Measurements from ENCODE around the gene ASMTL. TPM values are rescaled to one million over a fixed set of nuclear protein-coding genes. Genes with fewer than 3 reads are reported as not detected.
A peak's percentile ranks its signal among the peaks of the same experiment; 100 is the strongest.
"Not testable (repeated sequence)": the region's sequence is repeated elsewhere in the genome, so short reads cannot be mapped to it uniquely, and the experiment has no call there.

The ASMTL gene
- total RNA-seq, 1 experiment from 2014 or later = 3.1 TPM

- in situ Hi-C loops (cut with HindIII; ENCODE audit: low pct_unique_long_range_greater_than_20kb, low sequenced_read_pairs) = not testable (repeated sequence)
- peak; percentile 33 for DNase-seq (ENCODE audit: low read depth, low spot score)
Measured at GRCh38 chrX:1446984-1447968, 5.4 kb downstream of the ASMTL start.

DNA sequence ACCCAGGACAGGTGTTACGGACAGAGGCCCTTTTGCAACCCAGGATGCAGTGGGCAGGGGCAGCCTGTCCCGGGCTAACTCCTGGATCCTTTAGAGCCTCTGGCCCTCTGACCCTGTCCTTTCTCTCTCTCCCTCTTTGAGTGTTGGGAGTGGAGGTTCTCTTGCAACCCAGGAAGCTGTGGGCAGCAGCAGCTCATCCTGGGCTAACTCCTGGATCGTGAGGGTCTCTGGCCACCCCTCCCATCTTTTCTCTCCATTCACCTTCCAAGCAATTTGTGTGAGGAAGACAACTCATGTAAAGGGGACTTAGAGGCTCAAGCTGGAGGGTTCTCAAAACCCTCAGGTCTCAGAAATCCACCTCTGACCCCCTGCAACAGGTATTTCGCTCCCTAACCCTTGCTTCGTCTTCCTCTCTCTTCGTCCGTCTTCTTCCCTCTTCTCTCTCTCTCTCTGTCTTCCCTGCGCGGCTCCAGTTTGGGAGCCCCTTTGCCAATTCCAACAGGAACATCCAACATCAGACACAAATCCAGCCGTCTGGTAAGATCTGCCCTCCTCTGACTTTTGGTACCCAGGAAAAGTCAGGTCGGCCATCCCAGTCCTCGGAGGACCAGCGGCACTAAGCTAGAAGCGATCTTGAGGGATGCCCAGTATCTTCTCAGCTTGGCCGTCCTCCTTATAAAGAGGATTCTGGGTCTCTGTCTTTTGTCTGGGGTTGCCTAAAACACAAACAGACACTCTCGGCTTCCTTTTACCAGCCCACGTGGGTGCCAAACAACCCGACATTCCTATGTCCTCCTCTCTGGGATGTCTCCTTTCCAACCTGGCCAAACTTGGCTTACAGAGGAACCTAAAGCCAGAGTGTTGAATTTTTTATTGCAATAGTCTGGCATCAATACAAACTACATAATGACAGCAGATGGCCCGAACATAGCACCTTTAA, 7.9 kb downstream of the ASMTL start:
- in situ Hi-C loops (cut with HindIII; ENCODE audit: low pct_unique_long_range_greater_than_20kb, low sequenced_read_pairs) = no loop called here
- no peak for DNase-seq (ENCODE audit: low read depth, low spot score)

GRCh38 chrX:1443496-1444075, 9.1 kb downstream of the ASMTL start:
- no peak for DNase-seq (ENCODE audit: low read depth, low spot score)
- in situ Hi-C loops (cut with HindIII; ENCODE audit: low pct_unique_long_range_greater_than_20kb, low sequenced_read_pairs) = no loop called here

DNA sequence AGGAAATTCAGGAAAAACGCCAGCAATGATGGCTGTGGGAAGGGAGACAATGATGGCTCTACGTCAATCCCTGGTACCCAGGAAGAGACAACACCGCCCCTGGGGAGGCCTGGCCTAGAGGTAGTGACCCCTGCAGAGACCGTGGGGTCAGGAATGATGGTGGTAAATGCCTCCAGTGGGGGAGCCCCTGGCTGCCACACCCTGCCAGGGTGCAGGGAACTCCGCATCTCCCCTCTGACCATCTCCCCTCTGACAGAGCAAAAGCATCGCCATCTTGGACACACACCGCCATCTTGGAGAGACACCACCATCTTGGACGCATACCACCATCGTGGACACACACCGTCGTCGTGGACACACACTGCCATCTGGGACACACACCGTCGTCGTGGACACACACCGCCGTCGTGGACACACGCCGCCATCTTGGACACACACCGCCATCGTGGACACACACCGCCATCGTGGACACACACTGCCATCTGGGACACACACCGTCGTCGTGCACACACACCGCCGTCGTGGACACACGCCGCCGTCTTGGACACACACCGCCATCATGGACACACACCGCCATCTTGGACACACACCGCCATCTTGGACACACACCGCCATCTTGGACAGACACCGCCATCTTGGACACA, 9.9 kb downstream of the ASMTL start:
- in situ Hi-C loops (cut with HindIII; ENCODE audit: low pct_unique_long_range_greater_than_20kb, low sequenced_read_pairs) = no loop called here
- DNase-seq (ENCODE audit: low read depth, low spot score) = no peak

DNA sequence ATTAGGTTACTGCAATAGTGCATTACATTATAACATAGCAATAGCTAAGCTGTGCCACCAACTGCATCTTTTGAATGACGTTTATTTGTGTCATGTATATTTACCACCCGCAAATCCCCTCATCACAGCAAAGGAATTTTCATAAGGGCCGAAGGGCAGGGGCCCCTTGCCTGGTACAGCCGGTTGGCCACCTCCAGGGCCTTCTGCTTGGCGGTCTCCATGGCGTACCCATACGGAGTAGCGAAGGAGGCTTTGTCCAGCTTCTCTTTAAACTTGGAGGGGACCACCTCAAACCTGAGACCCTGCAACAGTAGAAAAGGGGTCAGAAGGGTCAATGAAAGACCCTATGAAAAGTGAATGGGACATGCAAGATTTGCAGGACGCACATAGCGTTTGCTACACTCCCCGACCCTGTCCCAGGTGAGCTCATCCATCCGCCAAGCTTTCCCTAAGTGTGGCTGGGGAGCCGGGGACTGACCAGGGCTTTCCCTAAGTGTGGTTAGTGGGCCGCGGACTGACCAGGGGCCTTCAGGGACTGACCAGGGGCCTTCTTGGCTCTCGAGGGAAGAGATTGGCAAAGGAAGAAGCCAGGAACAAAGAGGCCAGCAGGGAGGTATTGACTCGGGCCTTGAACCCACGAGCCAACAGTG, 10.6 kb downstream of the ASMTL start:
- in situ Hi-C loops (cut with HindIII; ENCODE audit: low pct_unique_long_range_greater_than_20kb, low sequenced_read_pairs) = no loop called here
- no peak for DNase-seq (ENCODE audit: low read depth, low spot score)

DNA sequence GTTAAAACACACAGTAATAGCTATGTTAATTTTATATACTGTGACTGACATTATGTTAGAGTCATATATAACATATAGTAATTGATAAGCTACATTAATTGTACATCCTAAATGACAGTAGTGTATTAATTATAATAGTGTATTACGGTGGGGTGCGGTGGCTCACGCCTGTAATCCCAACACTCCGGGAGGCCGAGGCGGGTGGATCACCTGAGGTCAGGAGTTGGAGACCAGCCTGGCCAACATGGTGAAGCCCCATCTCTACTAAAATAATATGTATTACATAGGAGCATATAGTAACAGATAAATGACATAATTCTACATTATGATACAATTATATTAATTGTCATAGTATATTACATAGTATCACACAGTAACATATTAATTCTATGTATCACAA, 12.2 kb downstream of the ASMTL start:
- in situ Hi-C loops (cut with HindIII; ENCODE audit: low pct_unique_long_range_greater_than_20kb, low sequenced_read_pairs) = no loop called here
- no peak for DNase-seq (ENCODE audit: low read depth, low spot score)

GRCh38 chrX:1435241-1435895, 17.3 kb downstream of the ASMTL start:
- no peak for DNase-seq (ENCODE audit: low read depth, low spot score)
- in situ Hi-C loops (cut with HindIII; ENCODE audit: low pct_unique_long_range_greater_than_20kb, low sequenced_read_pairs) = no loop called here

GRCh38 chrX:1434871-1435240, 17.9 kb downstream of the ASMTL start:
- in situ Hi-C loops (cut with HindIII; ENCODE audit: low pct_unique_long_range_greater_than_20kb, low sequenced_read_pairs) = no loop called here
- DNase-seq (ENCODE audit: low read depth, low spot score) = no peak

DNA sequence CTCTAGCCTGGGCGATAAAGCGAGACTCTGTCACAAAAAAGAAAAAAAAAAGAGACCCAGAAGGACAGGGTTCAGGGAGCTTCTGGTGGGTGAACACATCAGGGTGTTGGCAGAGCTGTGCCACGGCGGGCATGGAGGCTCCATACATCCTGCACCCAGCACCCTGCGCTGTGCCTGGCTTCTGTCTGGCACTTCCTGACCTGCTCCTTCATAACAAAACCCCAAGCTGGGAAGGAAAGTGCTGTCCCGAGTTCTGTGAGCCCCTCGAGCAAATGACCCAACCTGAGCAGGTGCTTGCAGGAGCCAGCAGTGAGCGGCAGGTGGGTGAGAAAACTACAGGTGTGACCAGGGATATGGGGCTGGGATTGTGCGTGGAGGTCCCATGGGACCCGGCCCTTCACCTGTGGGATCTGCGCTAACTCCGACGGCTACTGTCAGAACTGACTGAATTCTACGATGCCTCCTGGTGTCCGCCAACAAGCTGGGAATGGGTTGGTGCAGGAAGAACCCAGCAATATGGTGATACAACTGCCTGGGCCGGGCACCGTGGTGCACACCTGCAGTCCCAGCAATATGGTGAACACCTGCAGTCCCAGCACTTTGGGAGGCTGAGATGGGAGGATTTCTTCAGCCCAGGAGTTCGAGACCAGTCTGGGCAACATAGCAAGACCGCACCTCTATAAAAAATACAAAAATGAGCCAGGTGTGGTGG, 18.9 kb downstream of the ASMTL start:
- in situ Hi-C loops (cut with HindIII; ENCODE audit: low pct_unique_long_range_greater_than_20kb, low sequenced_read_pairs) = no loop called here
- no peak for DNase-seq (ENCODE audit: low read depth, low spot score)

DNA sequence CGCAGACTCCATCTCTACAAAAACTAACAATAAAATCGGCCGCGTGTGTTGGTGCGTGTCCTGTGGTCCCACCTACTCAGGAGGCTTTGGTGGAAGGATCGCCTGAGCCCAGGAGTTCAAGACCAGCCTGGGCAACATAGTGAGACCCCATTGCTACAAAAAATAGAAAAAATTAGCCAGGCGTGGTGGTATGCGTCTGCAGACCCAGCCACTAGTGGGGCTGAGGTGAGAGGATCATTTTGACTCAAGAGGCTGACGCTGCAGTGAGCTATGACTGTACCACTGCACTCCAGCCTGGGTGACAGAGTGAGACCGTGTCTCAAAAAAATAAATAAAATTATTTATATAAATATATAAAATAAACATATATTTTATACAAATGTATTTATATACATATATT, 22.3 kb downstream of the ASMTL start:
- no peak for DNase-seq (ENCODE audit: low read depth, low spot score)
- in situ Hi-C loops (cut with HindIII; ENCODE audit: low pct_unique_long_range_greater_than_20kb, low sequenced_read_pairs) = no loop called here

- in situ Hi-C loops (cut with HindIII; ENCODE audit: low pct_unique_long_range_greater_than_20kb, low sequenced_read_pairs) = no loop called here
- DNase-seq (ENCODE audit: low read depth, low spot score) = no peak
Measured at GRCh38 chrX:1427756-1428155, 25.0 kb downstream of the ASMTL start.

DNA sequence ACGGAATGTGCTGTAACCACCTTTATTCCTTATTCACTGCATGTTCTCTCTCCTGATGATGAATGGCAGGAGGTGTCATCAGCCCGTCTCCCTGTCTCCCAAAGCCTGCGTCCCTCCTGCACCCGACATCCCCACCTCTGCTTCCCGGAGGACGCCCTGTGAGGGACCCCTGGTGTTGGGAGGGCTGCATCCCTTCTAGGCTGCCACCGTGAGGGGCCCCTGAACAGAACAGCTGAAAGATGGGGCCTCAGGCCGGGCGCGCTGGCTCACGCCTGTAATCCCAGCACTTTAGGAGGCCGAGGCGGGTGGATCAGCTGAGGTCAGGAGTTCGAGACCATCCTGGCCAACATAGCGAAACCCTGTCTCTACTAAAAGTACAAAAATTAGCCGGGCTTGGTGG, 26.4 kb downstream of the ASMTL start:
- in situ Hi-C loops (cut with HindIII; ENCODE audit: low pct_unique_long_range_greater_than_20kb, low sequenced_read_pairs); DNase-seq (ENCODE audit: low read depth, low spot score): not testable (repeated sequence)

DNA sequence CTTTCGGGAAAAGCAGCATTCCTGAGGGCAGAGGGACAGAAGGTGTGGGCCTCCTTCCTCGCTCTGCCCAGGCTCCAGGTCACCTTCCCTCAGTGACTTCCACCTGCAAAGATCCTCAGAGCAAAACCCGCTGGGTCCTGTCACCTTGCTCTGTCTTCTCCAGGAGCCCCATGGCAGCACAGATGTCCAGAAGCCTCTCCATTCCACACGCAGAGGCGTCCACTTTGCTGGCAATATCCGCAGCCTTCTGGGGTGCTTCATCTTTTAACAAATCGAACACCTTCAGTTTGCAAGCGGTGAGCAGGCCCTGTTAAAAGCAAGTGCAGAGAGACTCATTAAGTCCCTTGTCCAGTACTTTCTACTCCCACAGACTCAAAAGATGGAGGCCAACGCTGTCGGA, 27.3 kb downstream of the ASMTL start:
- in situ Hi-C loops (cut with HindIII; ENCODE audit: low pct_unique_long_range_greater_than_20kb, low sequenced_read_pairs) = no loop called here
- DNase-seq (ENCODE audit: low read depth, low spot score) = no peak

DNA sequence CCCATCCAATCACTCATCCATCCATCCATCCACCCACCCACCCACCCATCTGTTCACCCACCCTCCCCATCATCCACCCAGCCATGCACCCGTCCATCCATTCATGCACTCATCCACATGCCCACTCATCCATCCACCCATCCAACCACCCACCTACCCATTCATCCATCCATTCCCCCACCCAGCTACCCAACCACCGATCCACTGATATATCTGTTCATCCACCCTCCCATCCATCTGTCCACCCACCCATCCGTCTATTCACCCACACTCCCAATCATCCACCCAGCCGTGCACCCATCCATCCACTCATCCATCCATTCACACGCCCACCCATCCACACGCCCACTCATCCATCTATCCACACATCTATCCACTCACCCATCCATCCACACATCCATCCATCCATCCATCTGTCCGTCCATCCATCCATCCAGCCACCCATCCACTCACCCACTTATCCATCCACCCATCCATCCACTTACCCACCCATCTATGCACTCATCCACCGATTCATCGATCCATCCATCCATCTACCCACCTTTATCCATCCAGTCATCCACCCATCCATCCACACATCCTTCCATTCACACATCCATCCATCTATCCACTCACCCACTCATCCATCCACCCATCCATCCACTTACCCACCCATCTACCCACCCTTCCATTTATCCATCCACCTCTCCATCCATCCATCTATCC, 28.4 kb downstream of the ASMTL start:
- no peak for DNase-seq (ENCODE audit: low read depth, low spot score)
- in situ Hi-C loops (cut with HindIII; ENCODE audit: low pct_unique_long_range_greater_than_20kb, low sequenced_read_pairs) = no loop called here

DNA sequence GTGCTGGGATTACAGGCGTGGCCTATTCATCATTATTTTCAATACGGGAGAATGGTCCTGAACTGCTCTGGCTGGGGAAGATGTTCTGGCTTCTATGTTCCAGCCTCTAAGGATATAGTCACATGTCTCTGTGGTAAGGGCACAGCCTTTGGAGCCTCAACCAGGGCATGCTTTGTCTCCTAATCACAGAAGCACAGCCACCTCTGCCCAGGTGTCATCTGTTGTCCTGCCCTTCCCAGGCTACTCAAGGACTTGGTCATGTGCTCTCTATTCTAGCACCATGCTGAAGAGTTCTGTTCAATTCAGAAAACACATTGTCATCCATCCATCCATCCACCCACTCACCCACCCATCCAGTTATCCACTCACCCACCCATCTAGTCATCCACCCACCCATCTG, 29.5 kb downstream of the ASMTL start:
- in situ Hi-C loops (cut with HindIII; ENCODE audit: low pct_unique_long_range_greater_than_20kb, low sequenced_read_pairs) = no loop called here
- DNase-seq (ENCODE audit: low read depth, low spot score) = no peak

- in situ Hi-C loops (cut with HindIII; ENCODE audit: low pct_unique_long_range_greater_than_20kb, low sequenced_read_pairs) = no loop called here
Measured at GRCh38 chrX:1422135-1422465, 30.6 kb downstream of the ASMTL start.

More at GRCh38 chrX:1422135-1422465, 30.6 kb downstream of the ASMTL start:
- no peak for DNase-seq (ENCODE audit: low read depth, low spot score)

Data from SK-MEL-5 (cell line).